ENCODE measurements around the gene LYPLA2.
"Not testable (repeated sequence)": the region's sequence is repeated elsewhere in the genome, so short reads cannot be mapped to it uniquely, and the experiment has no call there.

The LYPLA2 gene

DNA sequence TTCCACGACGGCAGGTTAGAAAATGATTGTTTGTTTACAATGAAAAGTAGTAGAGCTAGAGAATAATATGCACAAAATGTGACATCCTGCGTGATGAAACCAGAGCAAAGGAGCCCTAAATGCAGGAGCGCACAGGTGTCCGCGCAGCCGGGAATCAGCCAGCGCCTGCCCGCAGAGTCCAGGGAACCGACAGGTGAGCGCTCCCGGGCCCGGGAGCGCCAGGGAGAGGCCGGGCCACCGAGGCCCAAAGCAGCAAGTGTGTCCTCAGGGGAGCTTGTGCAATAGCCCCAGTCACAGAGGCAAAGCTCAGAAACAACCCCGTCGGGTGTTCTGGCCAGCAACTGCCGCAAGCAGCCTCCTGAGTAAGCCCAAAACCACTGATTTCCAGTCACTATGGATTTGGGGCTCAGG lies 10.4 kb downstream of the LYPLA2 start:
- no peak for DNase-seq (ENCODE audit: low read depth)

DNA sequence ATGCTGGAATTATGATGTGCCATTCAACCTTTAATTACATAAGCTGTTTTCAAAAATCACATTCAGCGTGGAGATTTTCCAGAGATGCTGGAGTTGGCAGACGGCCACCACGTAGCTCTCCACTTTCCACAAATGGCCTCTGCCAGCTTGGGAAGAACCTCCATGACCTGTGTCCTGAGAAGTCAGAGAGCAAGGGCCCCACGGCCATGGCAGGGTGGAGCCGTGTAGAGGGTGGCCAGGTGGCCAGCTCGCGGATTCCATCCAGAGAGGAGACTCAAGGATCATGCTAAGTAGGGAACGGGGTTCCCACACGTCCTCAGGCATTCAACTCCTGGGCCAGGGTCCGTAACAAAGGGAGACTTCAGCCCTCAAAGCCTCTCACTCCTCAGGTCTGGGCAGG lies 10.9 kb downstream of the LYPLA2 start:
- DNase-seq (ENCODE audit: low read depth): no peak

DNA sequence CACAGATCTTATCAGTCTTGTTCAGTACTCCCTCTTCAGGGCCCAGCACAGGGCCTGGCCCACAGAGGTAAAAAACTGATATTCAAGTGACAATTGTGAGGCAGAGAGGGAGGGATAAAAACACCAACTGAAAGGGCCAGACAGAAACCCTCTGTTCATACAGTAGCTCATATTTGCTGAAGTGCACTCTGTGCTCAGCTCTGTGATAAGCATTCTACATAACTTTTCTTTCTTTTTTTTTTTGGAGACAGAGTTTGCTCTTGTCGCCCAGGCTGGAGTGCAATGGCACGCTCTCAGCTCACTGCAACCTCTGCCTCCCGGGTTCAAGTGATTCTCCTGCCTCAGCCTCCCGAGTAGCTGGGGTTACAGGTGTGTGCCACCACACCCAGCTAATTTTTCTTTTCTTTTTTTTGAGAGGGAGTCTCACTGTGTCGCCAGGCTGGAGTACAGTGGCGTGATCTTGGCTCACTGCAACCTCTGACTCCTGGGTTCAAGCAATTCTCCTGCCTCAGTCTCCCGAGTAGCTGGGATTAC lies 11.9 kb downstream of the LYPLA2 start:
- not testable (repeated sequence) for DNase-seq (ENCODE audit: low read depth)

DNA sequence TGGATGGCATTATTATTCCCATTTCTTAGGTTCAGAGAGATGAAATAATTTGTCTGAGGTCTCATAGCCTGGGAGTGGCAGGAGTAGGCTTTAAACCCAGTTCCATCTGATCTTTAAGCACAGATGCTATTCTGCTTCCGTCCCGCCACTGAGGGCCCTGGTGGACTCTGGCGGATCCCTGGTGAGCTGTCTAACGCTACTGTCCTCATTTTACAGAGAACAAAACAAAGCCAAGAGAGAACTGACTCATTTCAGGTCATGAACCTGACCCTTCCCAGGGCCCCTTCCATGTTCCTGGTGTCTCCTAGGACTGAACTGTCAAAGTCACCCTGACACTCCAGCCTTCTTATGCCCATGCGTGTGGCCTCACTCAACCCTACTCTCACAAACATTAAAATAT lies 12.7 kb downstream of the LYPLA2 start:
- DNase-seq (ENCODE audit: low read depth): no peak

DNA sequence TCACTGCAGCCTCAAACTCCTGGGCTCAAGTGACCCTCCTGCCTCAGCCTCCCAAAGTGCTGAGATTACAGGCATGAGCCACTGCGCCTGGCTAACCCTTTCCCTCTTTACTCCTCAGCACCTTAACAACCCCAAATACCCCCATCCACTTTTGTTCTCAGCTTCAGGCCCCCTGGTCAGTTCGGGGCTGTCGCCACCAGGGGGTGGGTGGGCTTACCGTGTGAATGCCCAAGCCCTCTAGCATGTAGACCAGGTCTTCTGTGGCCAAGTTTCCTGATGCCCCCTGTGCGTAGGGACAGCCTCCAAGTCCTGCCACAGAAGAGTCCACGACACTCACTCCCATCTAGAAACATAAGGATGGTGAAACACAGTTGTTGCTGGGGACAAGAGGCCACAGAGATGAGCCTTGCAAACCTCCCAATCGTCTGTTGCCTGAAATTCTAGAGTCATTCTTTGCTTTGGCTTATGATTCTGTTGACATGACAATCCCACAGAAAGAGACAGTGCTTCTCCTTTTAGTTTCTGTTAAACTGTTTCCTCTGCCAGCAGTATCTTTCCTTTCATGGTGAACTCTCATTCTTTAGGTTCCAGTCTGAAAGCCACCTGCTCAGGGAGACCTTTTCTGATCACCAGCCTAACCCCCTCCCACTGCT lies 13.4 kb downstream of the LYPLA2 start:
- DNase-seq (ENCODE audit: low read depth): no peak

DNA sequence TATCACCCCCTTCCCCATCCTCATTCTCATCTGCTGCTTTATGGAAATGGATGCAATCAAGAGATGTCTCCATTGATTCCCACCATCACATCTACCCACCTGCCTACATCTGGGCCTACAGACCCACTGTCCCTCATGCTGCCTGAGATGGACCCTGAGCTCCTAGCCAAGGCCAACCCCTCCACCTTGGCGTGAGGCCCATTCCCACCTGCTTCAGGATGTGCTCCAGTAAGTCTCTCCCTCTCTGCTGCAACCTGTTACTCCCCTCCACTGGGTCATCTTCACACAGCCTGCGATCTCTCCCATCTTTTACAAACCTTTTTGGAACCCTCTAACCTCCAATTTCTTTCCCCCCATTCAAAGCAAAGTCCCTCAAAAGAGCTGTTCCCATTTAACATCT lies 14.1 kb downstream of the LYPLA2 start:
- DNase-seq (ENCODE audit: low read depth): no peak

DNA sequence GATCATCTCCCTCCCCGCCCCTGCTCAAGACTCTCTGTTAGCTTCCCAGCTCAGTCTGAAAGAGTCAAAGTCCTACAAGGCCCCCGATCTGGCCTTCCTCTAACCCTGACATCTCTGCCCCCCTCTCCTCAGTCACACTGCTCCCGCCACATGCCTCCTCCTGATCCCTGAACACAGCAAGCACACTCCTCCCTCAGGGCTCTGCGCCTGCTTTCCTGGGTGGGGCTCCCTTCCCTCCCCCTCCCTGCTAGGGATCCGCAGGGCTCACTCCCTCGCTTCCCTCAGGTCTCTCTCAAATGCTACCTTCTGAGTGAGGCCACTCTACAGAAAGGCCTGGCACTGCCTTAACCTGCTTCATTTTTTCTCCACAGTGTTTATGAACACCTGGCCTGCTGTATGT lies 15.3 kb downstream of the LYPLA2 start:
- DNase-seq (ENCODE audit: low read depth): no peak

DNA sequence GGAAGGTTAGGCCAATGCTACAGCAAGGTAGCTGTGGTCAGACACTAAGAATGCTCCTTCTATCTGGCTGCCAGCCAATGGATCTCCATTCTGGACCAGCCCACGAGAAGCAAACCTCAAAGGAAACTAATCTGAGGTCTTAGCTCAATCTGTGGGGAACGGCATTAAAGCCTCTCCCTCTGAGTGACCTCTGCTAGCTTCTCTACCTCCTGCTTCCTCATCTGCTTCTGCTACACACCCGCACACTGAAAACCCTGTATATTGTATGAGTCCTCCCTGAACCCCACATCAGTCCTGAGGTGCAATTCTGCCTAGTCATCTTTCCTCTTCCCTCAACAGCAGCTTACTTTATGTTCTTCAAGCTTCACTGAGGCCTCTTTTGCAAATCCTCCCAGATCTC lies 16.5 kb downstream of the LYPLA2 start:
- no peak for DNase-seq (ENCODE audit: low read depth)

DNA sequence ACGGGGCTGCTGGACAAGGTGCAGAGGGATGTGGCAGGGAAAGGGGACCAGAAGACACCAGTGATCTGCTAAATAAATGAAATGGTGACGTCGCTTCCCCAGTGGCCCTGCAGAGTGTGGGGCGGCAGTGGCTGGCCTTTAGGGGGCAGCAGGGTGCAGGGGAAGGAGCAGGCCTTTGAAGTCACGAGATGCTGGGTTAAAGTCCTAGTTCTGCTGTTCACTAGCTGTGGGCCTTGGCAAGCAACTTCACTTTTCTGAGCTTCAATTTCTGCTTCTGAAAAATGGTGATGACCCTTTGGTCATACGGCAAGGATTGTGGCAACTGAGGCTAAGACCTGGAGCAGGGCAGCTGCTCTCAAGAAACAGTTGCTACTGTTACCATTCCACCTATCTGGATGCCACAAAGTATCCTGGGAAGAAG lies 18.8 kb downstream of the LYPLA2 start:
- peak; percentile 45 for DNase-seq (ENCODE audit: low read depth)

DNA sequence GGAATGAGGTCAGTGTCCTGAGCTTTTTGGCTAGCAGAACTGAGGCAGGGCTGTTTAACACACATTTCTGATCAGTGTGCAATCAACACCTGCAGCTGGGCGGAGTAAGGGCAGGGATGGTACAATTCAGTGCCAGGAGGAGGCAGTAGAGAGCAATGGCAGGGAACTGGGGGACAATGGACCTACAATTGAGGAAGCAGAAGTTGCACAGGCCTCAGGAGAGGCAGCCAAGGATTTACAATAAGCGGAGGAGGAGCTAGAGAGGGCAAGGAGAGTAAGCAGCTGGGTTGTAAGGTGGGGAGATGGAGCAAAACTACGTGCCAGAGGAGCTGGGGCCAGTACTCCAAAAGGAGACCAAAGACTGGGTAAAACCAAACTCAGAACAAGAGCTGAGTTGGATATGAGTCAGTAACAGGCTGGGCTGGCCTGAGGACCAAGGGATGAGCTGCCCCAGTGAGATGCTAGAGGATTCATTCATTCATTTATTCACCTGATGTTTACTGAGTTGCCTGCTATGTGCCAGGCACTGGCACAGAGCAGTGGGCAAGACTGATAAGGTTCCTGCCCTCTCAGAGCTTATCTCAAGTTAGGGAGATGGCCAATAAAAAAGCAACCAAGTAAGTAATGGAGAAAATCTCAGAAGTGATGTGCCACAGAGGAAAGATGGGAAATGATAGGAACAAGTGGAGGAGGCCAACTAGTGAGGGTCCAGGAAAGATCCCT lies 20.0 kb downstream of the LYPLA2 start:
- no peak for DNase-seq (ENCODE audit: low read depth)

DNA sequence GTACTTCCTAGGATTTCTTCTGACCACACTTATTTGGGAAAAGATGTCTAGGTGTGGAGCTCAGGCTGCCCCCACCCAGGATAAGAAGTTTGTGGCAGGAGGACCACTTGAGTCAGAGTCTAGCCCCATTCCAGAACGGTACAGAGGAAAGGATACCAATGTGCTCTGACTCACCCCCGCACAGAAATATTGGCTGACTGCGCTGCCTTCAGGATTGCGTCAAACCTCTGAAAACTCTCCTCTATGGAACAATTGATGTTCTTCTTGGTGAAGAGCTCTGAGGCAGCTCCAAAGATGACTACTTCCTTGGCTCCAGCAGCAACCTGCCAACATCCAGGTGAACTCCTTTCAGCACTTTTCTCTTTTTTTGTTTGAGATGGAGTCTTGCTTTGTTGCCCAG lies 23.1 kb downstream of the LYPLA2 start:
- no peak for DNase-seq (ENCODE audit: low read depth)

DNA sequence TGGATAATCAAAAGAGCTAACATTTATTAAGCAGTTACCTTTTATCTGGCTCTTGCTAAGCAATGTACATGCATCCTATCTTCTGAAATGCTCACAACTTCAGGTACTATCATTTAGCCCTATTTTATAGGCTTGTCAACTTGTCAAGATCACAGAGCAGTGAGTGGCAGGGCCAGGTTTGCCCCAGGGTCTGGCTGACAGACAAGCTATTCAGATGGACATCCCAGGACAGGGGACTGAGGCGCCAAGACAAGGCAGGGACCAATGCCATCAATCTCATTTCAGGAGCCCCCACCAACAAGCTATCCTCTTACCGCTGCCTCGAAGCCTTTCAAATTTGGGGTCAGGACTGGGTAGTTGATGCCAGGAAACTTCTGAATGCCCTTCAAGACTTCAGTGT lies 25.4 kb downstream of the LYPLA2 start:
- no peak for DNase-seq (ENCODE audit: low read depth)

DNA sequence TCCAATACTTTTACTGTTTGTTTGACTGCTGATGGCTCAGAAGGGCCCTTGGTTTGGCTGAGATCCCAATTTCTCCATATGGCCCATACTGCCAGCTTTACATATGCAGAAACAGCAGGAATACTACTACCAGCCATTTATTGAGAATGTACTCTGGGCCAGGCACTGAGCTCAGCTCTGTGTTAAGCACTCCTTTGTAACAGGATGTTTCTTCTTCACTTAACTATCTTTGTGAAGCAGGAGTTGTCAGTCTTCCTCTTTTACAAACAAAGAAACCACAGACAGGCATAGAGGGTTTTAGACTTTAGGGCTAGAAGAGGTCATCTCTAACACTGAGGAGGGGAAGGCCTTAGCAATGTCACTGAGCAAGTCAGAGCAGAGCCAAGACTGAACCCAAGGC lies 26.0 kb downstream of the LYPLA2 start:
- DNase-seq (ENCODE audit: low read depth): no peak

DNA sequence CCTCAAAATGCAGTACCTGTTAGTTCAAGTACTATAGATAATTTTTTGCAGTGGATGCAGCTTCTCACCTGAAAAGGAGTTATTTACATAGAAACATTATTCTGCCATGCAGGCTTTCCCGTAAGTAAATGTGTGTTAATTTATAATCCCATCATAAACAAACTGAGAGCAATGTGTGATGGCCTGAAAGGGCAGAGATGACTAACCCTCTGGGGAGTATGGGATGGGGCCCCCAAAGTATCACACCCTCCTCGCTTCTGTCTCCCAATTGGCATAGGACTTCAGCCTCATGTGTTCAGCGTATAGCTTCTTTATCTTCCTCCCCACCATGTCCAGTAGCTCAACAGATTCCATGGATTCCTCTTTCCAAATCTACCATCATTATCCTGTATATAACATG lies 26.7 kb downstream of the LYPLA2 start:
- no peak for DNase-seq (ENCODE audit: low read depth)

DNA sequence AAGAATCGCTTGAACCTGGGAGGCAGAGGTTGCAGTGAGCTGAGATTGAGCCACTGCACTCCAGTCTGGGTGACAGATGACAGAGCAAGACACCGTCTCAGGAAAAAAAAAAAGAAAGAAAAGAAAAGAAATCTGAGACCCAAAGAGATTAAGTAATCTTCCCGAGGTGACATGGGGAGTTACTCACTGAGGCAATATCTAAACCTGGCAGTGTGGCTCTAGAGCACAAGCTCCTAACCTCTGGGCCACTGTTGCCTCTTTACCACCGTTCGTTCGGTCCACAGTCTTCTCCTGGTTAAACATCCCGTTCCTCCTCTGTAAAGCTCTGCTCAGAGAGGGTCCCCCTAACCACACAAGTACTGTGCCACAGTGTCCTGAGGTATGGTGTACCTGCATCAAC lies 32.8 kb downstream of the LYPLA2 start:
- DNase-seq (ENCODE audit: low read depth): no peak

DNA sequence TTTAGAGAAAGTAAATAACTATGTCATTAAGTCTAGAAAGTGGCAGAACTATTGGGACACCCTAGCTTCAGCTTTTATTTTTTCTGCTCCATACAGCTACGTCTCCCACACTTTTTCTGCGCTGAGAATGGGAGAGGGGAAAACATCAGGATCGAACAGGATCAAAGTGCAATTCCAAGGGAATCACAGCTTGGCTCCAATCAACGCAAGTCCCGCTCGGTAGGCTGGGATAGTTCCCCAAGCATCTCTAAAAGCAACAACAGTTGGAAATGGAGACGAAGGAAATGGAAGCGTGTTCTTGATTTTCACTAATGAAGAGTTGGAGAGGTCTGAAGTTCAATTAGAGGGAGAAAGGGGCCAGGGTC lies 33.7 kb downstream of the LYPLA2 start:
- no peak for DNase-seq (ENCODE audit: low read depth)

DNA sequence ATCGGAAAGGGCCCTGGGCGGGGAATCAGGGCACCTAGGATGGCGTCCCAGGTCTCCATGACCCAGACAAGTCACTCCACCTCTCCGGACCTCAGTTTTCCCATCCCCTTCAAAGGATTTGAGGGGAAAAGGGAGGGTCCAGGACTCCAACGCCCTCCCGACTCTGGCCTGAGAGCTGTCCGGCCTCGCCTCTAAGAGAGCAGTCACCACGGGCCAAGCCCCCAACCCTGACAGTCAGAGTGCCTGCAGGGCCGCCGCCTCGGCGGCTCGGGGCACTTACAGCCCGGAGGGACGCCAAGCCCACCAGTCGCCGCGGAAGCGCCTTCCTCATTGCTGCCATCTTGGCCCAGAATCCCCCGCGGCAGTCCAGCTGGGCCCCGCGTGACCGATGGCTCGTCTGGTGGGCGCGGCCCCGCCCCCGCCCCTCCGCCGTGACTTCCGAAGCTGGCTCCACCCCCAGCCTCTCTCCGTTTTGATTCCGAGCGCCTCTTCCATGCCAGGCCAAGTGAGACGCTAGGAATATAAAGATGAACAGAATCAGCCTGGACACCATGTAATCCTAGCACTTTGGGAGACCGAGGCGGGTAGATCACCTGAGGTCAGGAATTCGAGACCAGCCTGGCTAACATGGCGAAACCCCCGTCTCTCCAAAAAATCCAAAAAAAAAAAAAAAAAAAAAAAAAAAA lies 34.3 kb downstream of the LYPLA2 start, which contains the start of gene HMGCL:
Gene HMGCL (minus strand): TSS at position 354 of the 686 bp plus-strand sequence. CDS start 14 bp downstream, at position 340.
- peak; percentile 75 for DNase-seq (ENCODE audit: low read depth)

DNA sequence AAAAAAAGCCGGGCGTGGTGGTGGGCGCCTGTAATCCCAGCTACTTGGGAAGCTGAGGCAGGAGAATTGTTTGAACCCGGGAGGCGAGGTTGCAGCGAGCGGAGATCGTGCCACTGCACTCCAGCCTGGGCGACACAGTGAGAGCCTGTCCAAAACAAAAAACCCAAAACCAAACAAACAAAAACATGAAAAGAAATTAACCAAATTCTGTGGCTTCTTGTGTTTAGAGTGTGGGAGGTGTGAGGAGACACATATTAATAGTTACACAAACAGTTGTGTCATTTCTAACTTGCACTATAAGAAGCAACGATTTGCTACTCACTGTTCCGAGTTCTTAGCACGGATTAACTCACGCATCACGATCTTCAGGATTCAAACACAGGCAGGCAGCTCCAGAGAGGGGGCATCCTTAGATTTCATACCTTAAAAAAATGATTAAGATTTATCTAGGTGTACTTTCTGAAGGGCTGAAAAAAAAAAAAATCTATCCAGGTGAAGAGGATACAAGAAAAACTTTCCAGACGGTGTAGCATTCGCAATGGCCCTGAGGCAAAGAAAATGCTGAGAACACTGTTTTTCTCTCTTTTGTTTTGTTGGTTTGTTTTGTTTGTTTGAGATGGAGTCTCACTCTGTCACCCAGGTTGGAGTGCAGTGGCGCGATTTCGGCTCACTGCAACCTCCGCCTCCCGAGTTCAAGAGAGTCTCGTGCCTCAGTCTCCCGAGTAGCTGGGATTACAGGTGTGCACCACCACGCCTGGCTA lies 35.0 kb downstream of the LYPLA2 start:
- DNase-seq (ENCODE audit: low read depth): no peak

DNA sequence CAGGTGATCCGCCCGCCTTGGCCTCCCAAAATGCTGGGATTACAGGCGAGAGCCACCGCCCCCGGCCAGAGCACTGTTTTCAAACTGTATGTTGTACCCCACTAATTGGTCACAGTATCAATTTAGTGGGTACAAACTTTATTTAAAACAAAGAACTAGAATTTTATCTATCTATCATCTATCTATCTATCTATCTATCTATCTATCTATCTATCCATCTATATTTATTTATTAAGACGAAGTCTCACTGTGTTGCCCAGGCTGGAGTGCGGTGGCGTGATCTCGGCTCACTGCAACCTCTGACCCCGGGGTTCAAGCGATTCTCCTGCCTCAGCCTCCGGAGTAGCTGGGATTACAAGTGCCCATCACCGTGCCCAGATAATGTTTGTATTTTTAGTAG lies 35.6 kb downstream of the LYPLA2 start:
- DNase-seq (ENCODE audit: low read depth): not testable (repeated sequence)

DNA sequence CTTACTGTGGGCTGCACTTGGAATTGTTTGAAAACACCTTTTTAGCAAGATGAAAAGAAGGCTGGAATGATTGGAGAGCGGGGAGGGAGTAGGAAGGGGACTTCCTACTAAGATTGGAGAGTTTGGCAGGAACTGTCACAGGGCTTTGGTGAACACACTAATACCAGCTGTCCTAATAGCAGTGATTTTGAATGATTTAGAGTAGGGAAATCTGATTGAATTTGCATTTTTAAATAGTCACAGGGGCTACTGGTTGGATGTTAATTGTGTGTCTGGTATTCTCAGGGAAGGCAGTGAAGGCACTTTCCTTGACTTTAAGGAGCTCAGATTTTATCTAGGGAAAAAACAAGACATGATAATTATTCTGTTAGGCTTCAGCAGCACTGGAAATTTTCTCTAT lies 36.8 kb downstream of the LYPLA2 start:
- no peak for DNase-seq (ENCODE audit: low read depth)

DNA sequence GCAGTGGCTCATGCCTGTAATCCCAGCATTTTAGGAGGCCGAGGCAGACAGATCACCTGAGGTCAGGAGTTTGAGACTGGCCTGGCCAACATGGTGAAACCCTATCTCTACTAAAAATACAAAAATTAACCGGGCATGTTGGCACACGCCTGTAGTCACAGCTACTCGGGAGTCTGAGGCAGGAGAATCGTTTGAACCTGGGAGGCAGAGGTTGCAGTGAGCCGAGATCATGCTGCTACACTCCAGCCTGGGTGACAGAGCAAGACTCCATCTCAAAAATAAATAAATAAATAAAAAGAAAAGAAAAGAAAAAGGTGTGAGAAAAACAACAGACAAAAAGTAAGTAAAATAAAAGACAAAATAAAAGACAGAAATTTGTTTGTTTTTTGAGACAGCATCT lies 43.2 kb downstream of the LYPLA2 start:
- not testable (repeated sequence) for DNase-seq (ENCODE audit: low read depth)

DNA sequence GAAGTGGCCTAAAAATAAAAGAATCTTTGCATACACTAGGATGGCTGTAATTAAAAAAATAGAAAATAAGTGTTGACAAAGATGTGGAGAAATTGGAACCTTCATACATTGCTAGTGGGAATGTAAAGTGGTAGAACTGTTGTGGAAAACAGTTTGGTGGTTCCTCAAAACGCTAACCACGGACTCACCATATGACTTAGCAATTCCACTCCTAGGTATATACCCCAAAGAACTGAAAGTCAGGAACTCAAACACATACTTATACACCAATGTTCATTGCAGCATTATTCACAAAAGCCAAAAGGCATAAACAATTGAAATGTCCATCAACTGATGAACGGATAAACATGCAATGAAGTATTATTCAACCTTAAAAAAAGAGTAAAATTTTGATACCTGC lies 45.1 kb downstream of the LYPLA2 start:
- DNase-seq (ENCODE audit: low read depth): no peak
